PC-9 (cell line): Measurements from ENCODE around the gene MPDU1. TPM values are rescaled to one million over a fixed set of nuclear protein-coding genes. Genes with fewer than 3 reads are reported as not detected.

Experiments used
- BruUV-seq: library from RNA; stranded (reverse); fragments of 400-500 nt; replicated peaks from 2 replicates; lab custom pipeline; 2021; lab: Mats Ljungman, UMichigan
- CTCF ChIA-PET: fragments of 300-600 bp; sonication (Branson Sonifier 250); formaldehyde crosslinking; loops from one replicate; lab custom pipeline; 2022; ENCODE audit warnings: antibody characterized with exemption; lab: Charles Lee
- POLR2A ChIA-PET: fragments of 300-600 bp; sonication (Branson Sonifier 250); formaldehyde crosslinking; loops from one replicate; lab custom pipeline; 2022; ENCODE audit warnings: antibody characterized with exemption; ENCODE audit not compliant: unreplicated experiment; lab: Charles Lee
- DNase-seq, 2 experiments: peaks; one replicate each; pipeline versions ENCODE4 v3.0.0 to v3.0.0-alpha.2; 2015 to 2022; ENCODE audit warnings: mixed read lengths in 1 of 2
- H2AFZ ChIP-seq: fragments of 200-600 bp; sonication (generic); 2 replicates; pipeline ENCODE4 v1.8.1; 2017; ENCODE audit warnings: antibody characterized with exemption
- H3F3A ChIP-seq: fragments of 200-600 bp; sonication (generic); 2 replicates; pipeline ENCODE4 v1.8.1; 2017; ENCODE audit warnings: antibody characterized with exemption, mild to moderate bottlenecking, low read depth; ENCODE audit not compliant: insufficient read depth
- H3K27ac ChIP-seq: fragments of 200-600 bp; sonication (generic); 2 replicates; pipeline ENCODE4 v1.6.1; 2016; ENCODE audit warnings: mixed run types
- H3K27me3 ChIP-seq: fragments of 200-600 bp; sonication (generic); 2 replicates; pipeline ENCODE4 v1.6.1; 2016; ENCODE audit warnings: low read depth, mixed run types; ENCODE audit not compliant: insufficient read depth
- H3K36me3 ChIP-seq: fragments of 200-600 bp; sonication (generic); 2 replicates; pipeline ENCODE4 v1.6.1; 2016; ENCODE audit warnings: low read depth, mixed run types
- H3K4me1 ChIP-seq: fragments of 200-600 bp; sonication (generic); replicated peaks from 2 replicates; pipeline ENCODE4 v1.6.1; 2016; ENCODE audit warnings: mixed run types; ENCODE audit not compliant: insufficient read depth
- H3K4me2 ChIP-seq: fragments of 200-600 bp; sonication (generic); 2 replicates; pipeline ENCODE4 v1.6.1; 2017; ENCODE audit warnings: mixed run types
- H3K4me3 ChIP-seq: fragments of 200-600 bp; sonication (generic); 2 replicates; pipeline ENCODE4 v1.6.1; 2016; ENCODE audit warnings: mixed run types
- H3K79me2 ChIP-seq: fragments of 200-600 bp; sonication (generic); 2 replicates; pipeline ENCODE4 v1.6.1; 2017; ENCODE audit warnings: low read depth, mixed run types
- H3K9me2 ChIP-seq: fragments of 200-600 bp; sonication (generic); 2 replicates; pipeline ENCODE4 v1.8.1; 2017; ENCODE audit warnings: mild to moderate bottlenecking; ENCODE audit not compliant: insufficient read depth
- H3K9me3 ChIP-seq: fragments of 200-600 bp; sonication (generic); 2 replicates; pipeline ENCODE4 v1.8.1; 2016; ENCODE audit warnings: low read depth; ENCODE audit not compliant: insufficient read depth
- H4K20me1 ChIP-seq: fragments of 200-600 bp; sonication (generic); 2 replicates; pipeline ENCODE4 v1.8.1; 2017; ENCODE audit not compliant: insufficient read depth
- CTCF ChIP-seq: fragments of 200-600 bp; sonication (generic); conservative IDR thresholded peaks from 2 replicates; pipeline ENCODE4 v1.6.1; 2017; ENCODE audit warnings: mixed run types, antibody characterized with exemption, mild to moderate bottlenecking, moderate library complexity
- EZH2 ChIP-seq: fragments of 200-600 bp; sonication (generic); IDR thresholded peaks from 2 replicates; pipeline ENCODE4 v1.8.0; 2017; ENCODE audit warnings: antibody characterized with exemption, low read depth
- intact Hi-C: fragments of 100-400 bp; cut with micrococcal nuclease; formaldehyde crosslinking; loops from one replicate; pipeline ENCODE4 v1.10.0; 2022; ENCODE audit not compliant: unreplicated experiment
- total RNA-seq: library from RNA; stranded (reverse); gene quantifications from 2 replicates; pipeline ENCODE4 v1.2.3, GENCODE V29; 2021

Gene MPDU1
- total RNA-seq, 1 experiment from 2014 or later, result 44.2 TPM

- H3K9me3 ChIP-seq, result no peaks in the 10 kb centered on the region
- H4K20me1 ChIP-seq, result peaks cover 49% of the 10 kb centered on the region
- BruUV-seq, result no TSS peak
- H2AFZ ChIP-seq, result no peak overlapping the region
- peaks cover 39% of the 10 kb centered on the region for H3K4me1 ChIP-seq
- H3K27me3 ChIP-seq, result no peaks in the 10 kb centered on the region
- H3K4me2 ChIP-seq, result peak overlapping the region; percentile 93
- peaks cover 35% of the 10 kb centered on the region for H3K36me3 ChIP-seq
- peak overlapping the region; percentile 91 for H3K4me3 ChIP-seq
- POLR2A ChIA-PET, result interaction anchor here (0.6 to 1.0 kb wide), 3 partner anchors 10 to 184 kb away, joined by 6 to 11 read pairs (median 10); partner anchors contain the start of gene MPDU1
- intact Hi-C loops, result loop anchor here (2.0 to 5.0 kb wide), 3 partner anchors 13 to 171 kb away; partner anchors contain the start of genes FXR2 and TMEM256
- H3K79me2 ChIP-seq, result peaks cover 51% of the 10 kb centered on the region
- CTCF ChIA-PET, result interaction anchor here (0.7 kb wide), 1 partner anchor 310 kb away, joined by 3 read pairs; no protein-coding TSS in a partner anchor
- DNase-seq, result peak; percentile 50 to 83
- no peak for TF ChIP-seq CTCF
- no peak for TF ChIP-seq EZH2
- H3F3A ChIP-seq, result peaks cover 59% of the 10 kb centered on the region
- H3K9me2 ChIP-seq, result no peaks in the 10 kb centered on the region
- H3K27ac ChIP-seq, result peak overlapping the region; percentile 90
Observed at GRCh38 chr17:7573324-7574080, 10.2 kb upstream of the MPDU1 start.

GRCh38 chr17:7574176-7574953, 9.3 kb upstream of the MPDU1 start:
- H3K4me2 ChIP-seq, result peak overlapping the region; percentile 93
- peaks cover 35% of the 10 kb centered on the region for H3K36me3 ChIP-seq
- ChIA-PET CTCF (interaction anchor here (0.6 to 0.7 kb wide), 2 partner anchors 16 to 311 kb away, joined by 3 to 13 read pairs; no protein-coding TSS in a partner anchor), POLR2A (interaction anchor here (0.6 to 1.0 kb wide), 4 partner anchors 9 to 311 kb away, joined by 4 to 33 read pairs (median 8); partner anchors contain the start of gene MPDU1)
- no peak overlapping the region for H2AFZ ChIP-seq
- H3F3A ChIP-seq, result peaks cover 65% of the 10 kb centered on the region
- intact Hi-C loops, result loop anchor here (5.0 kb wide), 1 partner anchor 172 kb away; the partner anchor contains the start of gene TMEM256
- no peak for DNase-seq
- peaks cover 45% of the 10 kb centered on the region for H3K4me1 ChIP-seq
- no peaks in the 10 kb centered on the region for H3K9me2 ChIP-seq
- H3K9me3 ChIP-seq, result no peaks in the 10 kb centered on the region
- H3K79me2 ChIP-seq, result peaks cover 51% of the 10 kb centered on the region
- peaks cover 54% of the 10 kb centered on the region for H4K20me1 ChIP-seq
- TF ChIP-seq EZH2, result no peak
- TF ChIP-seq CTCF, result no peak
- no peaks in the 10 kb centered on the region for H3K27me3 ChIP-seq
- H3K27ac ChIP-seq, result peak overlapping the region; percentile 90
- peak overlapping the region; percentile 91 for H3K4me3 ChIP-seq
- BruUV-seq, result TSS peak; percentile 28

GRCh38 chr17:7575481-7575883, 8.2 kb upstream of the MPDU1 start:
- H3K4me2 ChIP-seq, result peak overlapping the region; percentile 93
- CTCF ChIA-PET, result no interaction called here
- peaks cover 58% of the 10 kb centered on the region for H3K79me2 ChIP-seq
- no peak overlapping the region for H2AFZ ChIP-seq
- no peak for TF ChIP-seq EZH2
- H3K4me1 ChIP-seq, result peaks cover 55% of the 10 kb centered on the region
- peak overlapping the region; percentile 59 for H3K27ac ChIP-seq
- no peak for DNase-seq
- intact Hi-C loops, result no loop called here
- H3K9me2 ChIP-seq, result no peaks in the 10 kb centered on the region
- no TSS peak for BruUV-seq
- POLR2A ChIA-PET, result interaction anchor here (0.6 to 0.7 kb wide), 2 partner anchors 99 to 519 kb away, joined by 3 to 6 read pairs; no protein-coding TSS in a partner anchor
- H3F3A ChIP-seq, result peaks cover 73% of the 10 kb centered on the region
- H3K36me3 ChIP-seq, result peaks cover 35% of the 10 kb centered on the region
- H3K4me3 ChIP-seq, result peak overlapping the region; percentile 91; the same call in 1 of the 2 replicates
- no peaks in the 10 kb centered on the region for H3K9me3 ChIP-seq
- H4K20me1 ChIP-seq, result peaks cover 54% of the 10 kb centered on the region
- no peaks in the 10 kb centered on the region for H3K27me3 ChIP-seq
